ENCODE data around the gene MAMLD1. TPM values are rescaled to one million over a fixed set of nuclear protein-coding genes. Genes with fewer than 3 reads are reported as not detected.

The MAMLD1 gene
- polyA plus RNA-seq, 1 experiment = 3.7 TPM

- H3K9me3 ChIP-seq (ENCODE audit: control insufficient read depth, insufficient read depth, low read length) = no peaks in the 10 kb centered on the region
- CTCF ChIA-PET = interaction anchor here (0.7 to 1.4 kb wide), 2 partner anchors 9 to 10 kb away, joined by 3 to 4 read pairs; no protein-coding TSS in a partner anchor
- H3K27ac ChIP-seq (ENCODE audit: low read depth, low read length) = no peak overlapping the region
- H3K4me3 ChIP-seq (ENCODE audit: low read depth, low read length) = no peak overlapping the region
- DNase-seq (ENCODE audit: low read depth, low spot score) = no peak
- H3K27me3 ChIP-seq (ENCODE audit: control insufficient read depth, insufficient read depth, low read length) = no peaks in the 10 kb centered on the region
- TF ChIP-seq CTCF (IDR thresholded peaks at IDR 0.05; ENCODE audit: low read depth, low read length) = no peak
- POLR2A ChIA-PET = no interaction called here
Observed at GRCh38 chrX:150495496-150495895, 132.4 kb downstream of the MAMLD1 start.

GRCh38 chrX:150499240-150499639 lies 136.1 kb downstream of the MAMLD1 start:
- ChIA-PET CTCF (interaction anchor here (0.8 to 1.2 kb wide), 2 partner anchors 13 to 14 kb away, joined by 3 read pairs; no protein-coding TSS in a partner anchor), POLR2A (no interaction called here)
- no peaks in the 10 kb centered on the region for H3K9me3 ChIP-seq (ENCODE audit: control insufficient read depth, insufficient read depth, low read length)
- no peak overlapping the region for H3K4me3 ChIP-seq (ENCODE audit: low read depth, low read length)
- DNase-seq (ENCODE audit: low read depth, low spot score) = no peak
- H3K27me3 ChIP-seq (ENCODE audit: control insufficient read depth, insufficient read depth, low read length) = no peaks in the 10 kb centered on the region
- TF ChIP-seq CTCF (IDR thresholded peaks at IDR 0.05; ENCODE audit: low read depth, low read length) = no peak
- H3K27ac ChIP-seq (ENCODE audit: low read depth, low read length) = no peak overlapping the region

GRCh38 chrX:150502091-150502490 lies 139.0 kb downstream of the MAMLD1 start:
- TF ChIP-seq CTCF (IDR thresholded peaks at IDR 0.05; ENCODE audit: low read depth, low read length) = no peak
- Histone ChIP-seq H3K27me3 (ENCODE audit: control insufficient read depth, insufficient read depth, low read length) (no peaks in the 10 kb centered on the region), H3K9me3 (ENCODE audit: control insufficient read depth, insufficient read depth, low read length) (no peaks in the 10 kb centered on the region), H3K4me3 (ENCODE audit: low read depth, low read length) (no peak overlapping the region), H3K27ac (ENCODE audit: low read depth, low read length) (no peak overlapping the region)
- CTCF ChIA-PET = interaction anchor here (1.3 kb wide), 1 partner anchor 15 kb away, joined by 3 read pairs; no protein-coding TSS in a partner anchor
- no peak for DNase-seq (ENCODE audit: low read depth, low spot score)
- POLR2A ChIA-PET = interaction anchor here (0.6 kb wide), 1 partner anchor 127 kb away, joined by 6 read pairs; no protein-coding TSS in a partner anchor

- H3K27me3 ChIP-seq (ENCODE audit: control insufficient read depth, insufficient read depth, low read length) = no peaks in the 10 kb centered on the region
Observed at GRCh38 chrX:150502979-150503897, 140.1 kb downstream of the MAMLD1 start.

More at GRCh38 chrX:150502979-150503897, 140.1 kb downstream of the MAMLD1 start:
- no peak for TF ChIP-seq CTCF (IDR thresholded peaks at IDR 0.05; ENCODE audit: low read depth, low read length)
- ChIA-PET POLR2A (interaction anchor here (0.6 kb wide), 1 partner anchor 55 kb away, joined by 6 read pairs; no protein-coding TSS in a partner anchor), CTCF (interaction anchor here (1.1 kb wide), 1 partner anchor 18 kb away, joined by 3 read pairs; no protein-coding TSS in a partner anchor)
- H3K9me3 ChIP-seq (ENCODE audit: control insufficient read depth, insufficient read depth, low read length) = no peaks in the 10 kb centered on the region
- no peak overlapping the region for H3K4me3 ChIP-seq (ENCODE audit: low read depth, low read length)
- no peak overlapping the region for H3K27ac ChIP-seq (ENCODE audit: low read depth, low read length)
- no peak for DNase-seq (ENCODE audit: low read depth, low spot score)
